ENCODE measurements around the gene SLC22A23. TPM values are rescaled to one million over a fixed set of nuclear protein-coding genes. Genes with fewer than 3 reads are reported as not detected.
A peak's percentile ranks its signal among the peaks of the same experiment; 100 is the strongest.

SLC22A23 gene
- total RNA-seq, 2 experiments from 2014 or later = 13.4 to 13.6 TPM

- H3K4me1 ChIP-seq (ENCODE audit: insufficient read depth, low read length) = peaks cover 55% of the 10 kb centered on the region
- peak overlapping the region; percentile 77 for H3K4me3 Mint-ChIP-seq
- CTCF ChIA-PET = interaction anchor here (0.8 kb wide), 1 partner anchor 18 kb away, joined by 3 read pairs; no protein-coding TSS in a partner anchor
- no peaks in the 10 kb centered on the region for H3K36me3 ChIP-seq (ENCODE audit: insufficient read depth, low read length)
- POLR2A ChIA-PET = interaction anchor here (1.0 kb wide), 1 partner anchor 23 kb away, joined by 5 read pairs; no protein-coding TSS in a partner anchor
- intact Hi-C loops (cut with DNase I, micrococcal nuclease) = loop anchor here in 1 of 2 experiments (5.0 kb wide), 1 partner anchor 67 kb away; no protein-coding TSS in a partner anchor
- DNase-seq = peak in 12 of 14 experiments; percentile 22 to 64 (median 49)
- peak; percentile 42 for ATAC-seq (ENCODE audit: poor library complexity)
- no peak for TF ChIP-seq CTCF (IDR thresholded peaks at IDR 0.05)
- no peak overlapping the region for H3K27ac ChIP-seq (ENCODE audit: low read depth in 1 of 2, low read length in 2 of 2)
- peak overlapping the region; percentile 45 for H3K4me3 ChIP-seq (ENCODE audit: low read length)
- H3K4me1 Mint-ChIP-seq (ENCODE audit: low read depth) = peaks cover 57% of the 10 kb centered on the region
- no peaks in the 10 kb centered on the region for H3K36me3 Mint-ChIP-seq (ENCODE audit: low read depth)
- peaks cover 86% of the 10 kb centered on the region for H3K27me3 Mint-ChIP-seq
- peak overlapping the region; percentile 47 for H3K27ac Mint-ChIP-seq
- peaks cover 72 to 73% of the 10 kb centered on the region in 2 experiments for H3K27me3 ChIP-seq (ENCODE audit: control insufficient read depth in 1 of 2, insufficient read depth in 2 of 2, low read length in 2 of 2)
- peaks cover 0 to 43% of the 10 kb centered on the region in 2 experiments for H3K9me3 ChIP-seq (ENCODE audit: control insufficient read depth in 1 of 2, insufficient read depth in 1 of 2, low read length in 2 of 2)
- H3K9me3 Mint-ChIP-seq = no peaks in the 10 kb centered on the region
These were observed 227.9 kb downstream of the SLC22A23 start for GRCh38 chr6:3228771-3229565.

- POLR2A ChIA-PET = no interaction called here
- Histone ChIP-seq H3K27me3 (ENCODE audit: control insufficient read depth in 1 of 2, insufficient read depth in 2 of 2, low read length in 2 of 2) (peaks cover 66 to 67% of the 10 kb centered on the region in 2 experiments), H3K4me3 (ENCODE audit: low read length) (peak overlapping the region; percentile 45), H3K4me1 (ENCODE audit: insufficient read depth, low read length) (peaks cover 55% of the 10 kb centered on the region), H3K27ac (ENCODE audit: low read depth in 1 of 2, low read length in 2 of 2) (no peak overlapping the region), H3K9me3 (ENCODE audit: control insufficient read depth in 1 of 2, insufficient read depth in 1 of 2, low read length in 2 of 2) (peaks cover 0 to 43% of the 10 kb centered on the region in 2 experiments), H3K36me3 (ENCODE audit: insufficient read depth, low read length) (no peaks in the 10 kb centered on the region)
- H3K27ac Mint-ChIP-seq = no peak overlapping the region
- TF ChIP-seq CTCF (IDR thresholded peaks at IDR 0.05) = no peak
- peaks cover 83% of the 10 kb centered on the region for H3K27me3 Mint-ChIP-seq
- intact Hi-C loops (cut with DNase I, micrococcal nuclease) = loop anchor here in 1 of 2 experiments (5.0 kb wide), 1 partner anchor 66 kb away; no protein-coding TSS in a partner anchor
- peak overlapping the region; percentile 71 for H3K4me3 Mint-ChIP-seq
- DNase-seq (peak in 3 of 14 experiments; percentile 11 to 45 (median 44)), ATAC-seq (ENCODE audit: poor library complexity) (peak; percentile 30)
- no peaks in the 10 kb centered on the region for H3K9me3 Mint-ChIP-seq
- CTCF ChIA-PET = no interaction called here
- H3K36me3 Mint-ChIP-seq (ENCODE audit: low read depth) = no peaks in the 10 kb centered on the region
- H3K4me1 Mint-ChIP-seq (ENCODE audit: low read depth) = peaks cover 57% of the 10 kb centered on the region
These were observed 228.7 kb downstream of the SLC22A23 start for GRCh38 chr6:3228046-3228671.

GRCh38 chr6:3227363-3228045 is 229.3 kb downstream of the SLC22A23 start, which contains the start of gene TUBB2B:
Gene TUBB2B, minus strand, starts transcription at chr6:3227653. Its CDS starts 110 bp downstream, at chr6:3227543.
- peaks cover 77% of the 10 kb centered on the region for H3K27me3 Mint-ChIP-seq
- peak within 1 kb of the TSS; percentile 79 for H3K4me3 Mint-ChIP-seq
- H3K27me3 ChIP-seq (ENCODE audit: control insufficient read depth in 1 of 2, insufficient read depth in 2 of 2, low read length in 2 of 2) = peaks cover 61% of the 10 kb centered on the region in 2 experiments
- ChIA-PET CTCF (no interaction called here), POLR2A (no interaction called here)
- no peaks in the 10 kb centered on the region for H3K36me3 Mint-ChIP-seq (ENCODE audit: low read depth)
- no peaks in the 10 kb centered on the region for H3K9me3 Mint-ChIP-seq
- ATAC-seq (ENCODE audit: poor library complexity) = peak; percentile 6
- intact Hi-C loops (cut with DNase I, micrococcal nuclease) = loop anchor here in 1 of 2 experiments (5.0 kb wide), 1 partner anchor 65 kb away; no protein-coding TSS in a partner anchor
- H3K4me1 Mint-ChIP-seq (ENCODE audit: low read depth) = peaks cover 57% of the 10 kb centered on the region
- no peak within 1 kb of the TSS for H3K27ac ChIP-seq (ENCODE audit: low read depth in 1 of 2, low read length in 2 of 2)
- H3K27ac Mint-ChIP-seq = no peak within 1 kb of the TSS
- peaks cover 0 to 43% of the 10 kb centered on the region in 2 experiments for H3K9me3 ChIP-seq (ENCODE audit: control insufficient read depth in 1 of 2, insufficient read depth in 1 of 2, low read length in 2 of 2)
- no peaks in the 10 kb centered on the region for H3K36me3 ChIP-seq (ENCODE audit: insufficient read depth, low read length)
- H3K4me1 ChIP-seq (ENCODE audit: insufficient read depth, low read length) = peaks cover 55% of the 10 kb centered on the region
- H3K4me3 ChIP-seq (ENCODE audit: low read length) = peak within 1 kb of the TSS; percentile 45
- TF ChIP-seq CTCF (IDR thresholded peaks at IDR 0.05) = no peak
- DNase-seq = no peak
